ENCODE results near the gene MYPN.

DNA sequence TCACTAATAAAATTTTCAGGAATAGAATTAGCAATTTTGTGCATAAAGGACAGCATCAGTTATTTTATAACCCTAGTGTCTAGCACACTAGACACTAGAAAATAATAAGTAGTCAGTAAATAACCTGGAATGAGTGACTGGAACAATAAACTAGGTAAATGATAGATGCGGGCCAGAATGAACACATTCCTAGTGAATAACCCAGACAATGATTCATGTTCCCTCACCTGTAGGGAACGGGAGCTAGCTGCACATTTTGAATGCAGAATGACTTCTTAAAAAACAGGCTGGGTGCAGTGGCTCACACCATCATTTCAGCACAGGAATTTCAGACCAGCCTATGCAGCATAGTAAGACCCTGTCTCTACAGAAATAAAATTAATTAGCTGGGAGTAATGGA is 125.8 kb downstream of the MYPN start:
- TF ChIP-seq CTCF (IDR thresholded peaks at IDR 0.05; ENCODE audit: low read depth, low read length) (no peak), POLR2A (IDR thresholded peaks at IDR 0.05; ENCODE audit: extremely low read depth, insufficient read length) (no peak)
